ENCODE data around the gene EFEMP1.

EFEMP1 gene

GRCh38 chr2:55923091-55923981, at the start of gene EFEMP1:
Gene EFEMP1 (minus strand): TSS chr2:55923782. CDS start chr2:55922440, 1,342 bp downstream.
- TF ChIP-seq GATA1 (IDR thresholded peaks at IDR 0.05; ENCODE audit: low read depth, low read length) (no peak), POLR2A (IDR thresholded peaks at IDR 0.05; ENCODE audit: low read length) (no peak)
- DNase-seq = no peak

GRCh38 chr2:55970500-55970899, 46.9 kb upstream of the EFEMP1 start:
- DNase-seq = no peak
- TF ChIP-seq POLR2A (IDR thresholded peaks at IDR 0.05; ENCODE audit: low read length) (no peak), GATA1 (IDR thresholded peaks at IDR 0.05; ENCODE audit: low read depth, low read length) (no peak)

GRCh38 chr2:55968941-55969340, 45.4 kb upstream of the EFEMP1 start:
- no peak for TF ChIP-seq GATA1 (IDR thresholded peaks at IDR 0.05; ENCODE audit: low read depth, low read length)
- TF ChIP-seq POLR2A (IDR thresholded peaks at IDR 0.05; ENCODE audit: low read length) = no peak
- no peak for DNase-seq

GRCh38 chr2:55966401-55967118, 43.0 kb upstream of the EFEMP1 start:
- no peak for DNase-seq
- TF ChIP-seq POLR2A (IDR thresholded peaks at IDR 0.05; ENCODE audit: low read length) = no peak
- TF ChIP-seq GATA1 (IDR thresholded peaks at IDR 0.05; ENCODE audit: low read depth, low read length) = no peak

GRCh38 chr2:55965966-55966365, 42.4 kb upstream of the EFEMP1 start:
- no peak for DNase-seq
- TF ChIP-seq POLR2A (IDR thresholded peaks at IDR 0.05; ENCODE audit: low read length) = no peak

GRCh38 chr2:55965276-55965675, 41.7 kb upstream of the EFEMP1 start:
- DNase-seq = no peak

GRCh38 chr2:55962915-55963314, 39.3 kb upstream of the EFEMP1 start:
- no peak for TF ChIP-seq POLR2A (IDR thresholded peaks at IDR 0.05; ENCODE audit: low read length)
- no peak for TF ChIP-seq GATA1 (IDR thresholded peaks at IDR 0.05; ENCODE audit: low read depth, low read length)
- DNase-seq = no peak

More at GRCh38 chr2:55965276-55965675, 41.7 kb upstream of the EFEMP1 start:
- TF ChIP-seq POLR2A (IDR thresholded peaks at IDR 0.05; ENCODE audit: low read length) (no peak), GATA1 (IDR thresholded peaks at IDR 0.05; ENCODE audit: low read depth, low read length) (no peak)

GRCh38 chr2:55961318-55961911, 37.8 kb upstream of the EFEMP1 start:
- peak; percentile 19 to 49 for DNase-seq
- TF ChIP-seq GATA1 (IDR thresholded peaks at IDR 0.05; ENCODE audit: low read depth, low read length) (no peak), POLR2A (IDR thresholded peaks at IDR 0.05; ENCODE audit: low read length) (no peak)

GRCh38 chr2:55958756-55959155, 35.2 kb upstream of the EFEMP1 start:
- TF ChIP-seq POLR2A (IDR thresholded peaks at IDR 0.05; ENCODE audit: low read length) (no peak), GATA1 (IDR thresholded peaks at IDR 0.05; ENCODE audit: low read depth, low read length) (no peak)
- DNase-seq = no peak

GRCh38 chr2:55957142-55957541, 33.6 kb upstream of the EFEMP1 start:
- TF ChIP-seq POLR2A (IDR thresholded peaks at IDR 0.05; ENCODE audit: low read length) = no peak
- TF ChIP-seq GATA1 (IDR thresholded peaks at IDR 0.05; ENCODE audit: low read depth, low read length) = no peak
- no peak for DNase-seq

- no peak for DNase-seq
- TF ChIP-seq GATA1 (IDR thresholded peaks at IDR 0.05; ENCODE audit: low read depth, low read length) (no peak), POLR2A (IDR thresholded peaks at IDR 0.05; ENCODE audit: low read length) (no peak)
Measured at GRCh38 chr2:55954306-55955035, 30.9 kb upstream of the EFEMP1 start.

- DNase-seq = no peak
- TF ChIP-seq POLR2A (IDR thresholded peaks at IDR 0.05; ENCODE audit: low read length) (no peak), GATA1 (IDR thresholded peaks at IDR 0.05; ENCODE audit: low read depth, low read length) (no peak)
Measured at GRCh38 chr2:55952415-55952814, 28.8 kb upstream of the EFEMP1 start.

- TF ChIP-seq POLR2A (IDR thresholded peaks at IDR 0.05; ENCODE audit: low read length) (no peak), GATA1 (IDR thresholded peaks at IDR 0.05; ENCODE audit: low read depth, low read length) (no peak)
- DNase-seq = no peak
Measured at GRCh38 chr2:55951533-55951932, 28.0 kb upstream of the EFEMP1 start.

- TF ChIP-seq POLR2A (IDR thresholded peaks at IDR 0.05; ENCODE audit: low read length) (no peak), GATA1 (IDR thresholded peaks at IDR 0.05; ENCODE audit: low read depth, low read length) (no peak)
Measured at GRCh38 chr2:55949613-55950012, 26.0 kb upstream of the EFEMP1 start.

More at GRCh38 chr2:55949613-55950012, 26.0 kb upstream of the EFEMP1 start:
- DNase-seq = no peak

All from erythroblast (primary cell).